H1 (cell line): ENCODE results near the gene NDUFAF8. TPM values are rescaled to one million over a fixed set of nuclear protein-coding genes. Genes with fewer than 3 reads are reported as not detected.

Source experiments
- SRF ChIP-seq: IDR thresholded peaks from 2 replicates; pipeline ENCODE4 v1.6.1; 2011; ENCODE audit warnings: mild to moderate bottlenecking, low read depth, low read length, moderate library complexity
- polyA plus RNA-seq, 7 experiments: library from polyadenylated mRNA; depleted of rRNA in 3 of 7; stranded (reverse) in 5 of 7; unstranded in 2 of 7; fragments of >200 nt in 5 of 7; fragments of 200-250 nt in 2 of 7; gene quantifications; 1 replicate in 5 of 7; 2 replicates in 1 of 7; 4 replicates in 1 of 7; pipeline versions ENCODE4 v1.2.1 to v1.2.3, GENCODE V29; 2011 to 2013; ENCODE audit warnings: missing spikeins in 2 of 7, mixed read lengths in 2 of 7
- total RNA-seq: library from RNA; stranded (reverse); fragmentation: NEBNext Ultra II Directional; extraction: Animal tissue kit (Norgen Biotek cat#: 25700); gene quantifications from 2 replicates; pipeline ENCODE4 v1.2.1, GENCODE V29; 2021

Gene NDUFAF8
- total and polyA plus RNA-seq, 2 of the 8 experiments (the other 6 are each of a cell fraction or from before 2014, with no cell fraction given), result 48.9 to 91.1 TPM

- TF ChIP-seq SRF, result no peak
Measured at GRCh38 chr17:81228834-81229665, 10.1 kb upstream of the NDUFAF8 start (continued).
